KG1 (cell line): ENCODE measurements around the gene NFKB1.
"Not testable (repeated sequence)": the region's sequence is repeated elsewhere in the genome, so short reads cannot be mapped to it uniquely, and the experiment has no call there.

ENCODE experiments used
- DNase-seq: peaks from one replicate; lab custom pipeline; 2025; lab: John Stamatoyannopoulos, UW

The NFKB1 gene

DNA sequence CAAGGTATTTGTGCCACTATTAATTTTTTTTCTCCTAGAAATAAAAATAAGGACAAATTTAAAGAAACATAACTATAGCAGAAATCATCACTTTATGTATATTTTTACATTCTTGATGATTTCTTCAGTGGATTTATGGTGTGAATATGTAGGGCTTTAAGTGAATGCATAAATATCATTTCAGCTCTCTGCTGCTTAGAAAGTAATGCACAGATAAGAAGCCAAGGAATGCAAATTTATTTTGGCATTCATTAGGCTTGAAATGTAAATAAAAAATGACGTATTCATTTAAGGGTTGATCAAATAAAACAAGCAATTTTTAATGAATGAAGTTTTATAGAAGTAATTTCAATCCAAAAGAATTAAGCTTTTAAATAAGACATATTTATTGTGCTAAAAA is 66.3 kb downstream of the NFKB1 start:
- no peak for DNase-seq

DNA sequence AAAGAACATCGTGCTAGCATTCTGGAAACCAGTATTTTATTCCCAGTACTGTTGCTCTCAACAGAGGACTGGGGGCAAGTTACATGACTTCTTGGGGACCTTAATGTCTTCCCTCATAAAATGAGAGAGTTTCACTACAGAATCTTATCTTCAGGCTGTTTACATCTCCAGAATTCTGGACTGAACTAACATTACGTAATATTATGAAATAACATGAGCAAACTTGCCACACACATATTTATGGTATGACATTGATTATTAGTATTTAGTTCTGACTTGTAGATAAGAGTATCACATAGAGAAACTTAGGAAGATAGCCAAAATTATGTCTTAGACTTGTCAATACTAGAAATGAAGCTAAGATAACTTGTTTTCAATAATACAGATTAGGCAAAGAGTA is 68.0 kb downstream of the NFKB1 start:
- DNase-seq = no peak

DNA sequence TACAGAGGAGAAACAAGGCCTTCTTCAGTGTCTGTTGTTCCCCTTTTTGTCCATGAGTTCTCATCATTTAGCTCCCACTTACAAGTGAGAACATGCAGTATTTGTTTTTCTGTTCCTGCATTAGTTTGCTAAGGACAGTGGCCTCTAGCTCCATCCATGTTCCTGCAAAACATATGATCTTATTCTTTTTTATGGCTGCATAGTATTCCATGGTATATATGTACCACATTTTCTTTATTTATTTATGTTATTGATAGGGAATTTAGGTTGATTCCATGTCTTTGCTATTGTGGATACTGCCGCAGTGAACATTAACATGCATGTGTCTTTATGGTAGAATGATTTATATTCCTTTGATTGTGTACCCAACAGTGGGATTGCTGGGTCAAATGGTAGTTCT is 69.1 kb downstream of the NFKB1 start:
- not testable (repeated sequence) for DNase-seq

DNA sequence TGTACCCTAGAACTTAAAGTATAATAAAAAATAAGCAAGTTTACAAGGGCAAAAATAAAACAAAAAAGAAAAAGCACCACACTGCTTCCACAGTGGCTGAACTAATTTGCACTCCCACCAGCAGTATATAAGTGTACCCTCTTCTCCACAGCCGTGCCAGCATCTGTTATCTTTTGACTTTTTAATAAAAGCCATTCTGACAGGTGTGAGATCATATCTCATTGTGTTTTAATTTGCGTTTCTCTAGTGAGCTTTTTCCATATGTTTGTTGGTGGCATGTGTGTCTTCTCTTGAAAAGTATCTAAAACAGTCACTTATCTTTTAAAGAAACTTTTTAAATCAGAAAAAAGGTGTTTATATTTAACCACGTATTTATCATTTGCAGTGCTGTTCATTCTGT is 71.3 kb downstream of the NFKB1 start:
- DNase-seq = no peak

DNA sequence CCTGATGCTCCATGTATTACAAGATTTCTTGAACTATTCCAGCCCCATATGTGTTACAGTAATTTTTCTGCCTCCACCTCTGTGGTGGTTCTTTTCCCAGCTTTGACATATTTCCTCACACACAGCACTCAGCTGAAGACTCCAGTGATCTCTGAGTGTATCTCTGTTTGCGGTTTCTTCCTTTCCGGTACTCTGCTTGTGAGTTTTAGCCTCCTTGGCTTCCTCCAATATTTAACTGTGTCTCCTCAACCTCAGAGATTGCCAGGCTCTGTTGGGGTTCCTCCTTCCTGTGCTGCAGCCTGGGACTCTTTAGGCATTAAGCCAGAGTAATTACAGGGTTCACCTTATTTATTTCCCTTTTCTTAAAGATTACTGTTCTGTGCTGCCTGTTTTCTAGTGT is 73.2 kb downstream of the NFKB1 start:
- DNase-seq = no peak

DNA sequence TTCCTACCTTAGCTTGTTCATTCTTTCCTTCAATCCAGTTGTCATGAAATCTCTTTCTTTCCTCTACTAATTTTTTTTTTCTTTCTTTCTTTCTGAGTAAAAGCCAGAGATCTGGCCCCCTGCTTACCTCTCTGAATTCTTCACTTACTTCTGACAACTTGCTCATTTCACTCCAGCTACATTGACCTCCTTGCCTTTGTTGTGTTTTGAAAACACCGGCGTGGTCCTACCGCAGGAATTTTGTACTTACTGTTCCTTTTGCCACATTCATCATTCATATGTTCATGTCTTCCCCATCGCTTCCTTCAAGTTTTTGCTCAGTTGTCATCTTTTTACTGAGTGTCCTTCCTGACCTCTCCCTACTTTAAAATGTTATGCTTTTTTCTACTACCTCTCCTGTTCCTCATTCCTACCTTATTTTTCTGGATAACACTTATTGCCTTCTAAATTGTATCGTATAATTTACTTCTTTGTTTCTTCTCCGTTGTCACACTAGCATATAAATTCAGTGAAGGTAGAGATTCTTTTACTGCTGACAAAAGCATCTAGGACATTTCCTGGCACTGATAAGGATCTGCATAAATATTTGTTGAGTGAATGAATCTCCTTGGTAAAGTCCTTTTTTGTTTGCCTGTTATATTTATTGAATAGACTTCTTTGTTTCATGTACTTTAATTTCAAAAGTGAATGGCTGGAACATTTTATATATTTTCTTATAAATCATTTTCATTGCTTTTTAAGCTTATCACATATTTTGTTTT is 74.4 kb downstream of the NFKB1 start:
- no peak for DNase-seq

DNA sequence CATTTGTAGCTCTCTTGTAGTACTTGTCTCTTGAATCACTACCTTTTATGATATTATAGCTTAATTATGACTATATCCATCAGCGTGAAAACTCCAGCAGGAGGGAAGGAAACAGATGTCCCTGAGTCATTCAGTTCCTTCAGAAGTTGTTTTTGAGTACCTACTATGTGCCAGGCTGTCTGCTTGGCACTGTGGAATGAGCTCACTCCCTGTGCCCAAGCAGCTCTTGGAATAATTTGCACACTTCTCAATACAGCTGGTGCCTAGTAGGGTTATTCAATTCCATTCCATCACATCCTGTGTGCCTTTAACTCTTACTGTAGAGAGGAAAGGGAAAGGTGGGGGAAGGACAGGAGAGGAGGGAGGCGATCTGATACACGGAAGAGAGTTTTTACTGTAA is 77.1 kb downstream of the NFKB1 start:
- no peak for DNase-seq

DNA sequence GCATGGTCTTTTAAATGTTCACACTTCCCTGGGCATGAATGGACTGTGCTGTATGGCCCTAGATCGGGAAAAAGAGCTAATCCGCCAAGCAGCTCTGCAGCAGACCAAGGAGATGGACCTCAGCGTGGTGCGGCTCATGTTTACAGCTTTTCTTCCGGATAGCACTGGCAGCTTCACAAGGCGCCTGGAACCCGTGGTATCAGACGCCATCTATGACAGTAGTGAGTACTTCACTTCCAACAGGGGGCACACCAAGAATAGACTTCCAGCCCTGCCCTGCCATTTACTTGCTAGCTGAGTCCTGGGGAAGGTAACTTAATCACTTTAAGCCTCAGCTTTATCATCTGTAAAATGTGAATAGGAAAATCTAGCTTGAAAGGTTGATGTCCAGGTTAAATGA is 77.7 kb downstream of the NFKB1 start:
- no peak for DNase-seq

DNA sequence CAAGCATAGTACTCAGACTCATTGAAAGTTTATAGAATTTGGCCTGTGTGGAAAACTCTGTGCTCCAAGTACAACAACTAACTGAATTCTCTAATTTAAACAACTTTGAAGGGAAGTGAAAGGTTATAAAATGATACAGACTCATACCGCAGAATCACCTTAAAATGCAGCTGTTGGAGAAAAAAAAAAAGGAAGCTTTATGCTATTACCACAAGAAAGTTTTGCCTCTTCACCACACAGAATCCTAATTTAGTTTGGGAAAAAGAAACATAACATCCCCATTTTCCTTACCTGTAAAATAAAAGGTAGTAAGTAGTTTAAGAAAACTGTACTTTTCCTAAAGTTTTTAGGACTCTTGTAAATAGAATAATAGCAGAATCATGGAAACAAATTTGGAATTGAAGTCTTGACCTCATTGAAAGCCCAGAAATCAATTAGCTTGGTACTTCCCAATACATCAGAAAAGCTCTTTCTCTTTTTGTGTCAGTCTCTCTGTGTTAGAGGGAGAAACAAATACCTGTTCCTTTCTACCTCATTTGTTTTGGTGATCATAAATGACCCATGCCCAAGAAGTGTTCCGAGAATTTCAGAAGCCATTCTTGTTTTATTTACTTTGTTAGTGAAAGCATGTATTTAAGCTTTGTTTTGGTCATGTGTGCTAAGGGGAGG is 78.8 kb downstream of the NFKB1 start:
- no peak for DNase-seq

DNA sequence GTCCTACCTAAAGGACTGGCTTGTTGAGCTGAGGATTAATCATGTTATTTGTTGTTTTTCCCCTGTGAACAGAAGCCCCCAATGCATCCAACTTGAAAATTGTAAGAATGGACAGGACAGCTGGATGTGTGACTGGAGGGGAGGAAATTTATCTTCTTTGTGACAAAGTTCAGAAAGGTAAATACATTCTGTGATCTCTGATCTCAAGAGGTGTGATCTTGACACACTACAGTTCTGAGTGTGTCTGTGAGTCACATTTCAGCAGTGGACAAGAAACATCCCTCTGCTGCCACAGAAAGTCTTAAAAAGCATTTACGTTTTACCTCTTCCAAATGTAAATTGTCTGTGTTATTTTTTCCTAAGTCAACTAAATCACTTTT is 79.3 kb downstream of the NFKB1 start:
- DNase-seq = no peak

DNA sequence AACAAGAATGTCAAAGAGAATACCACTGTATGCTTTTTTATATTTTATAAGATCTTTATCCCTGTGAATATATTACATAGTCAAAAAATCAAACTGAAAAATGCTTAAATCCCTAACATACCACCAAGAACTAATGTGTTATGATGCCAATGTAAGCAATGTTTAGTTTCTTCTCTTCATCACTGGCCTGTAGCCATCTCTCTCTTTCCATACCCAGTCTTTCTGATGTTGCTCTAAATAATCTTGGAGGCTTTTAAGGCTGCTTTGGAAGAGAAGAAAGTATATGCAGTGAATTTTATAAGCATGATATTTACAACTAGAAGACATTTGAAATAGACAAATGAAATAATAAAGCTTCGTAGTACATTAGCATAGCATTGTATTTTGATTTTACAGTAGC is 82.9 kb downstream of the NFKB1 start:
- no peak for DNase-seq

DNA sequence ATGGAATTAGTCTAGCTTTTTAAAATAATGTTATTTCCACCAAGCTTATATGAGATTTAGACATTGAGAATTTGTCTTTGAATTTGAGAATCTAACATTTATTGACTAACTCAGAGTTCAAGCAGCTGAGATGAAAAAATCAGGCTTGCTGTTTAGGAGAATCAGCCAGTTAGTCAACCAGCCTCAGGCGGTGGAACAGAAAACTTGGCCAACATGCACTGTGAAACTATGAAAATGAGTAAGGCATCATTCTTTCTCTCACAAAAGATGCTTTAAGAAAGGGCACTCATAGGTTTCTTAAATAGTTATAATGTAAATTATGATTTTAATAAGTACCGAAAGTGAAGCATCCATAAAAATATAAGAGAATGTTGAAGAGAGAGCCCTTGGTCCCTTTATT is 84.2 kb downstream of the NFKB1 start:
- no peak for DNase-seq

DNA sequence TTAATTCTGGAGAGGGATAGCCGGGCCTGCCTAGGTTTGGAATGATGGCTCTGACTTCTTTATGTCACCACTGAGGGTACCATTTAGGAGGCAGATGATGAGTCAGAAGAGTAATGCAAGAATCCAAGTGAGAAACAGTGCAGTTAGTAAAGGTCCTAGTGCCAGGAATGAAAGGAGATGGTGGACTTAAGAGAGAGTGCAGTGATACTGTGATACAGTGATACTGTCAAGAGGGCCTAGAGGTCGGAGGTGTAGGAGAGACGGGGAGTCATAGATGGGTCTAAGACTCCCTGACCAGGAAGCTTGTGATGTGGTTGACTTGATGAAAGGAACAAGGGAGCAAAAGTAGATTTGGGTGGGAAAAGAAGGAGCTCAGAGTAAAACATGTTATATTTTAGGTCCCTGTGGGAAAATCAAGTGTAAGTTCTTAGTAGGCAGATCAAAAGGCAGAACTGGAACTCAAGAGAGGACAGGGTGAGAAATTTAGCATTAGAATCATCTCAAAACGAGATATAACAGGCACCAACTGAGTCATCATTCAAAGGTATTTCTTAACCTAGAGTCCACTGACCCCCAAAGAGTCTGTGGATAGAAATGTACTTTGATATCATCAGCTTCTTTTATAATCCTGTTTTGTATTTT is 85.0 kb downstream of the NFKB1 start:
- DNase-seq = no peak

DNA sequence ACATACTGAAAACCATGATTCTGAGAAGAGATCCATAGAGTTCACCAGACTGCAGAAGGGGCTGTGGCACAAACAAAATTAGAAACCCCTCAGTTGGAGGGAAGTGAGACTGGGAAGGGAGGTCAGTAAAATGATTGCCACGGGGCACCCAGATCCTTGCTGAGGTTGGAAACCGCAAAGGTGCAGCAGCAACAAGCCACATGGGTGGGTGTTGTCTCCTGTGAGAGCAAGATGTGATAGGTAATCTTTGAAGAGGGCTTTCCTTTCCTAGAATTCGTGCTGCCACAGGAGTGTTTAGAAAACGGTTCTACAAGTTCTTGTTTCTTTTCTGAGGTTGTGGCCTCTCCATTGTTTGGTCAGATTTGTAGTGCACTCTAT is 85.5 kb downstream of the NFKB1 start:
- no peak for DNase-seq

DNA sequence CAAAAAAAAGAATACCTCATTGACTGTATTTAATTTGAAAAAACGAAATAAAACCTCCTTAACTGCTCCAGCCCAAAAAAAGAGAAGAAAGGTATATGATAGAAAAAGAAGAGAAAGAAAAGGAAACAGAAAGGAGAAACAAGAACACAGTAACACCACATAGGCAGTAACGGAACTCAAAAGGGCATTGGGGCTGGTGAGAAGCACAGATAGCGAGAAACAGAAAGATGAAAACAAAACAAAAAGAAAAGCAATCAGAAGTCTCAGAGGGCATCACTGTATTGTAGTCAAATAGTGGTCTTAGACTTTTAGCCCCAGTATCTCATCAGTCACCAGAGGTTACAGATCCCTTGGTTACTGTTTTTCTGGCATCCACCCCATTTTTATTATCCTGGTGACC is 88.6 kb downstream of the NFKB1 start:
- no peak for DNase-seq

DNA sequence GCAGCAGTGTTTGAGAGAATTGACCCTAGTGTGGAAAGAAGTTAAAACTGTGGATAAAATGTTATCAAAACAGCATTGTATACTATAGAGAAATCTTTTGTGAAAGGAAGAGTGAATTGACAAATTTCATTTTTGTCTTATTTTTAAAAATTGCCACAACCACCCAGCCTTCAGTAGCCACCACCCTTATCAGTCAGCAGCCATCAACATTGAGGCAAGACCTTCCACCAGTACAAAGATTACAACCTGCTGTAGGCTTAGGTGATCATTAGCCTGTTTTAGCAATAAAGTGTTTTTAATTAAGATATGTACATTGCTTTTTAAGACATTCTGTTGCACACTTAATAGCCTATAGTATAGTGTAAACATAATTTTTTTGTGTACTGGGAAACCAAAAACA is 91.1 kb downstream of the NFKB1 start:
- DNase-seq = no peak

DNA sequence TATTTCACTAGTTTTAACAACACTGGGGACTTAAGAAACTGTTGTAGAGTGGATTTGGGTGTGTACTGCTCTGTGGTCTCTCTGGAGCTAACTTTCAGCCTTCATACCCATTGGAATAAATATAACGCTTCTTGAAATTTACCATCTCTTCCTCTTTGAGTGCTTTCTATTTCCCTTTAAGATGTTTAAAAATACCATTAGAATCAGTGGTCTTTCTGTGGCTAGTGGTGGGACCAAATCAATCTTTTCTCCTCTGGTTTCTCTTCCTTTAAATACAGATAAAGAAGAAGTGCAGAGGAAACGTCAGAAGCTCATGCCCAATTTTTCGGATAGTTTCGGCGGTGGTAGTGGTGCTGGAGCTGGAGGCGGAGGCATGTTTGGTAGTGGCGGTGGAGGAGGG is 92.0 kb downstream of the NFKB1 start:
- no peak for DNase-seq

DNA sequence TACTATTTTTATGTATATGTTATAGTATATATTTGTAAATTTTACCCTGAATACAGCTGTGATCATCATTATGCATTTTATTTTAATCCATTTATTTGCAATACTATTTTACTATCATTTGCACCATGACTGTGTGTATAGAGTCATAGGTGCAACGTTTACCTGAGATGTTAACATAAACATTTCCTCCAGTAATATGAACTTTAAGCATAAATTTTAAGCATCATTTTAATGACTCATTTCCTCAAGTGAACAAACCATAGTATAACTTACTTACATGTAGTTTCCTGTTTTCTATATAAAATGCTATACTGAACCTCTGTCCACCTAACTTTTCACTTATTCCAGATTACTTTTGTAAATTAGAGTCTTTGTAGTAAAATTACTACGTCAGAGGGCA is 92.8 kb downstream of the NFKB1 start:
- no peak for DNase-seq

DNA sequence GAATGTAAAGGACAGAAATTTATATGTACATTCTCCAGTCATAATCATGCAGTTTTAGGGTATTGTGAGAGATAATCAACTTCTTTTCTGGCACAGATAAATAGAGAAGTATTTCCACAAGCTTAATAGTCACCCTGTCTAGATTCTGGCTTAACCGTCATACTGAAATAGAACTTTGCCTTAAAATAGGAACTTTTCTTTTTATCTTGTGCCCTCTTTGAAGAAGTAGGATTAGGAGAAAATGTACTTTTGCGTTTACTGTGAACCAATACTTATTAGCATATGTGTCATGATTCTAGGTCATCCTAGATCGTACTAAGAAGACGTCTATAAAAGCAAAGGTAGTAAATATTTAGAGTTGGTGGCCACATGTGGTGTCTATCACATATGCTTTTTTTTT is 95.4 kb downstream of the NFKB1 start:
- no peak for DNase-seq

DNA sequence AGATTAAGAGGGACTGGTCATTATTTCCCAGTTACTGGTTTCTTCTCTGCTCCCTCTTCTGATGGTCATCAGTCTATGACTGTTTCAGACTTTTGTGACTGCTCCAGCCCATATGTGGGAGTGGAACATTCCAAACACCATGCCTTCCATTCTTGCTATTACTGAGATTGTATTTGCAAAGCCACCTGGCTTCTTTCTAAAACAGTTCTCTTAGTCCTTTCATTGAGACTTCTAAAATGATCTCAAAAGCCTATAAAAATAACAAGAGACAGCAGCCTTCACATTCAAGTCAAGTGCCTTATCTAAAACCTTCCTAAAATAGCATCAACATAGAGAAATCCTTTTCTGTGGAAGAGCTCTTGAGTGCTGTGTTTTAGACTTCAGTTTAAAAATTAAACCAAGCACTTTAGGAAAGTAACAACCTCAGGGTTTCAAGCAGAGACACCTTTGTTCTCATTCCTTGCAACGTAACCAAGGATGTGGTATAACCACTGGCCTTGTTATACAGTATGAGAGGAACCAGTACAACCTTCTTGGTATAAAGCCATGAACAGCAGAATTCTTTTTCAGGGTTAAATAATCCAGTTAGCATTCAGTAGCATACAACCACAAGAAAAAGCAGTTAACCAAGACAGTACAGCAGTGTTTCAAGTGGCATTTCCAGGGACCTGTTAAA is 97.1 kb downstream of the NFKB1 start:
- no peak for DNase-seq

DNA sequence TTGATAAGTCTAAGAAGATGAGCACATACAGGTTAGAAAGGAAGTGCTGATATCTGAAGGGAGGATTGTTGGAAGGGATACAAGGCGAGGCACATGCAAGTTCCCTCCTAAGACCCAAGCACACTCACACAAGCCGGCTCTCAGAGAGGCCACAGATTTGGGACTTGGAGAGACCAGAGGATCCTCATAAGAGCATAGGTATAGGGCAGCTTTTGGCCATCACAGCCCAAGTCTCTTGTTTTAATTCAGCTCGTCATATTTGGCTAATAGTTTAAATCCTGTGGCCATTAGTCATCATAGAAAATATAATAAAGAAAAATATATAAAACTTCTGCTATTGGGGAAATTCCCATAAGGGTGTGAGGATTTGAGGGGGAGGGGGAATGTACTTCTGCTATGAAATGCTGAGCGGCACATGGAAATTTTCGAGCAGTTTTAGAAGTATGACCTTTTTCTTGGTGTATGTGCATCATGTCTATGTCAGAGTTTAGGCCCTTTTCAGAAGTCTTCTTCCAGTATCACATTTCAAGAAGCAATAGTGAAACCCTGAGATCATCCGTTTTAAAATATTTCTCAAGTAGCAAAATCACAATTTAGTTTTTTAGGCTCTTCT is 97.7 kb downstream of the NFKB1 start:
- no peak for DNase-seq

DNA sequence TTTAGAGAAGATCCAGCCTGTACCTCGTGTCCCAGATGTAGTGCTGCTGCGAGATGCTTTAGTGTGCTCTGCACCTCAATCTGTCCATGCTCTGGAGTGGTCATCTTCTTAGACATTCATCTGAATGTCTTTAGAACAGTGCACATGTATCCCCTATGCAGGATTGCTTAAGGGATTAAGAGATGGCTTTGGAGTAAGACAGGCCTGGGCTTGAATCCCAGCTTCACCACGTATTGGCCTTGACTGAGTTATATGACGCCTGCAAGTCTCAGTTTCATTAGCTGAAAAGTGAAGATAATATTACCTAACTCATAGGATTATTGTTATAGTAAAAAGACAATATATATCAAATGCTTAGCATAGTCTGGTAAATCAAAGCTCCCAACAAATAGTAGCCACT is 98.3 kb downstream of the NFKB1 start:
- no peak for DNase-seq

DNA sequence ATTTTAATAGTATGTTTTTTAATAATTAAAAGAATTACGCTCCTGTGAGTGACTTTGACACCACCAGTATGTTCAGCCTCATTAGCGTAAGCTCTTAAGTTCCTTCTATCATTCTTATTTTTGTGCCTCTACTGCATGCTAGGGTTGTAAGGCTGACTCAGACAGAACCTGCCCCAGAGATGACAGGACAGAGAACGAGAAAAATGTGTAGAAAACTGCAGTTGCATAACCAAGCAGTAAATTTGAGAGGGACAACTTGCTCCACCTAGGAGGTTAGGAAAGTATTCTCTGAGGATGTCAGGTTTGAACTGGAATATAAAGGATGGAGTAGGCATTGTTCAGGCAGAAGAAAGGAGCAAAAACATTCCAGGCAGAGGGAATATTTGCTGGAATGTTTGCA is 98.7 kb downstream of the NFKB1 start:
- no peak for DNase-seq
